Nephron (organoid): ENCODE results near the gene ROBO2.

ENCODE experiments used
- H3K27ac Mint-ChIP-seq, 3 experiments: 2 replicates each; pipeline ENCODE4 v1.8.0; 2020; ENCODE audit warnings: mixed read lengths in 3 of 3, mild to moderate bottlenecking in 2 of 3, moderate library complexity in 1 of 3
- H3K27me3 Mint-ChIP-seq: 2 replicates; pipeline ENCODE4 v1.8.0; 2021; ENCODE audit warnings: low read depth, mild to moderate bottlenecking, moderate library complexity, mixed read lengths
- H3K36me3 Mint-ChIP-seq: 2 replicates; pipeline ENCODE4 v1.8.0; 2020; ENCODE audit warnings: low read depth, mixed read lengths
- H3K4me1 Mint-ChIP-seq: 2 replicates; pipeline ENCODE4 v1.8.0; 2020; ENCODE audit warnings: mixed read lengths
- H3K4me3 Mint-ChIP-seq, 3 experiments: 2 replicates each; pipeline ENCODE4 v1.8.0; 2020; ENCODE audit warnings: mild to moderate bottlenecking in 3 of 3, mixed read lengths in 3 of 3, moderate library complexity in 2 of 3
- H3K9me3 Mint-ChIP-seq: 2 replicates; pipeline ENCODE4 v1.8.0; 2020; ENCODE audit warnings: mixed read lengths
- CTCF ChIP-seq, 3 experiments: fragments of 200-600 bp; sonication (generic); IDR thresholded peaks; one replicate each; pipeline ENCODE4 v1.5.0; 2021; ENCODE audit warnings: antibody characterized with exemption in 3 of 3; ENCODE audit not compliant: unreplicated experiment in 3 of 3

The ROBO2 gene

DNA sequence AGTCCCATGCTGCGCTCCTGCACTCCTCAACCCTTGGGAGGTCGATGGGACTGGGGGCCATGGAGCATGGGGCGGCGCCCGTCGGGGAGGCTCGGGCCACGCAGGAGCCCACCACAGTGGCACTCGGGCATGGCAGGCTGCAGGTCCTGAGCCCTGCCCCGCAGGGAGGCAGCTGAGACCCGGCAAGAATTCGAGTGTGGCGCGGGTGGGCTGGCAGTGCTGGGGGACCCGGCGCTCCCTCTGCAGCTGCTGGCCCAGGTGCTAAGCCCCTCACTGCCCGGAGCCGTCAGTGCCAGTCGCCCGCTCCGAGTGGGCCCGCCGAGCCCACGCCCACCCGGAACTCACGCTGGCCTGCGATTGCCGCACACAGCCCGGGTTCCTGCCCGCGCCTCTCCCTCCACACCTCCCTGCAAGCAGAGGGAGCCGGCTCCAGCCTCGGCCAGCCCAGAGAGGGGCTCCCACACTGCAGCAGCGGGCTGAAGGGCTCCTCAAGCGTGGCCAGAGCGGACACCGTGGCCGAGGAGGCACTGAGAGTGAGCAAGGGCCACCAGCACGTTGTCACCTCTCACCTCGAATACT is 200.3 kb downstream of the ROBO2 start:
- H3K27me3 Mint-ChIP-seq = peaks cover 2% of the 10 kb centered on the region
- no peak for TF ChIP-seq CTCF (IDR thresholded peaks at IDR 0.05; ENCODE audit: unreplicated experiment in 3 of 3)
- no peak overlapping the region for H3K27ac Mint-ChIP-seq
- peaks cover 4% of the 10 kb centered on the region for H3K9me3 Mint-ChIP-seq
- no peak overlapping the region for H3K4me3 Mint-ChIP-seq
- H3K36me3 Mint-ChIP-seq = peaks cover 26% of the 10 kb centered on the region
- no peaks in the 10 kb centered on the region for H3K4me1 Mint-ChIP-seq

GRCh38 chr3:77242371-77242770 is 202.5 kb downstream of the ROBO2 start:
- H3K36me3 Mint-ChIP-seq = peaks cover 26% of the 10 kb centered on the region
- H3K4me3 Mint-ChIP-seq = no peak overlapping the region
- H3K27me3 Mint-ChIP-seq = no peaks in the 10 kb centered on the region
- no peak overlapping the region for H3K27ac Mint-ChIP-seq
- peaks cover 4% of the 10 kb centered on the region for H3K9me3 Mint-ChIP-seq
- no peak for TF ChIP-seq CTCF (IDR thresholded peaks at IDR 0.05; ENCODE audit: unreplicated experiment in 3 of 3)
- peaks cover 7% of the 10 kb centered on the region for H3K4me1 Mint-ChIP-seq

DNA sequence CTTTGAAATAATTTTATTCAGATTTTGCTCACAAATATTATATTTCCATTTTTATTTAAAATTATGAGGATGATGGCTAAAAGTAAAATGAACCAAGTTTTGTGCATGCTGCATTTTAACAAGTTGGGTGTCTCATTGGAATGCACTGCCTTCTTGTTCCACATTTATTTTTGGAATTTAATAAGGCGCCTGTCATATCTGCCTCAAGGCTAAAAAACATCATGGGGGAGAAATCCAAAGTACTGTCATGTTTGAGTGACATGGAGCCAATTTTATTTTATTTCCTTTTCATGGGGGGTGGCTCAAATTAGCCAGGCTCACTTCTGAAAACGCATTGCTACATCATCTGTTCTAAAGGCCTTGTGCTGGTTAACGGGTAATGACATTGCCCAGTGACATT is 205.1 kb downstream of the ROBO2 start:
- Mint-ChIP-seq H3K27ac (no peak overlapping the region), H3K36me3 (peaks cover 12% of the 10 kb centered on the region), H3K9me3 (peaks cover 4% of the 10 kb centered on the region), H3K4me3 (no peak overlapping the region), H3K4me1 (peaks cover 7% of the 10 kb centered on the region), H3K27me3 (no peaks in the 10 kb centered on the region)
- no peak for TF ChIP-seq CTCF (IDR thresholded peaks at IDR 0.05; ENCODE audit: unreplicated experiment in 3 of 3)

DNA sequence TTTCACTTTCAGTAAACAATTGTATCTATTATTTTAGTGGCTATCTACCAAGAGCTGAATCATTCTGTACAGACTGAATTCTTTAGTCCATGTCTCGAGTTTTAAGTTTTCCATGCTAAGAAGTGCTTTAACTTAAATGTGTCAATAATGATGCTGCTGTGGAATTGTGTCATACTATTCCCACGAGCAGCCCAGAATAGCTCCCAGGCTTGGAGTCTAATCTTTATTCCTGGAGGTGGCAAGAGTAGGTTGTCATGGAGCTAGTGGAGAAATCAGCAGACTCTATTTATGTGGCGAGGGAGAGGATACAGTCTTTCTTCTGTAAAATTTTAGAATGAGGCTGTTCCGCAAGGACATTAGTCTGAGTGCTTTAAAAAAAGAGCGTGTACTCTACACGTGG is 207.2 kb downstream of the ROBO2 start:
- peaks cover 5% of the 10 kb centered on the region for H3K36me3 Mint-ChIP-seq
- H3K9me3 Mint-ChIP-seq = peaks cover 4% of the 10 kb centered on the region
- no peak overlapping the region for H3K27ac Mint-ChIP-seq
- TF ChIP-seq CTCF (IDR thresholded peaks at IDR 0.05; ENCODE audit: unreplicated experiment in 3 of 3) = no peak
- H3K27me3 Mint-ChIP-seq = peaks cover 3% of the 10 kb centered on the region
- no peak overlapping the region for H3K4me3 Mint-ChIP-seq
- H3K4me1 Mint-ChIP-seq = peaks cover 7% of the 10 kb centered on the region

DNA sequence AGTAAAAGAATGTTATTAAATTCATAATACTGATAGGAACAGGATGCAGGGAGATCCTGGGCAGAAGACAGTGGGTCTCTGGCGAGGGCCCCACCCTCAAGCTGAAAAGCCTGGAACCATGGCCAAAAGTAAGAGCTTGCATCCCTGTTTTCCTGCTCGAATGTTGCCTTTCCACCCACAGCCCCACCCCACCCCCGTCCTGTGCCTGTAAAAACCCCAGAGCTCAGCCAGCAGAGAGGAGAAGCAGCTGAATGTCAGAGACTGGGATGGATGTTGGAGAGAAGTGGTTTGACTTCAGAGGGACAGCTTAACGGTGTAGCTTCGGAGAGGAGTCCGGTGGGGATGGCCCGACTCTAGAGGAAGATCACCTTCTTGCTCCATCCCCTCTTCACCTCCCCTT is 207.9 kb downstream of the ROBO2 start:
- Mint-ChIP-seq H3K27me3 (peaks cover 3% of the 10 kb centered on the region), H3K9me3 (peaks cover 4% of the 10 kb centered on the region), H3K4me1 (peaks cover 7% of the 10 kb centered on the region), H3K4me3 (no peak overlapping the region), H3K36me3 (peaks cover 5% of the 10 kb centered on the region), H3K27ac (no peak overlapping the region)
- no peak for TF ChIP-seq CTCF (IDR thresholded peaks at IDR 0.05; ENCODE audit: unreplicated experiment in 3 of 3)

DNA sequence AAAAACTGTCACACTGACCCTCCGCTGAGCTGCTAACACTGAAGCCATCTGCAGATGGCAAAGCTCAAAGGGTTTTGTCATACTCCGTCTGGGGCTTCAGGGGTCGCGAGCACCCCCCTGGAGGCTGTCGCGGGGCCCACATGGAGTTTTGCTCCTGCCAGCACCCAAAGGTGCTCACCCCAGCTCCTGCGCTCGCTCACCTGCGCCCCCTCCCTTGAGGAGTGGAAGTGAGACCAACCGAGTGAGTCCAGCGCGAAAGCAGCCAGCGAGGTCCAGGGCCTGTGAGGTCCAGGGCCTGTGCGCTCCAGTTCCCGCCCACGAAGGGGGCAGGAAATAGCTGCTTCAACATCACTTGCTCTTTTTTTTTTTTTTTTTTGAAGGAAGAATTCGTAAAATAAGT is 208.5 kb downstream of the ROBO2 start:
- H3K27ac Mint-ChIP-seq = no peak overlapping the region
- no peak overlapping the region for H3K4me3 Mint-ChIP-seq
- H3K9me3 Mint-ChIP-seq = peaks cover 4% of the 10 kb centered on the region
- peaks cover 7% of the 10 kb centered on the region for H3K4me1 Mint-ChIP-seq
- peaks cover 3% of the 10 kb centered on the region for H3K27me3 Mint-ChIP-seq
- no peak for TF ChIP-seq CTCF (IDR thresholded peaks at IDR 0.05; ENCODE audit: unreplicated experiment in 3 of 3)
- peaks cover 5% of the 10 kb centered on the region for H3K36me3 Mint-ChIP-seq
